Adipose tissue (tissue), 3 donors: ENCODE measurements around the gene ANO9. TPM values are rescaled to one million over a fixed set of nuclear protein-coding genes. Genes with fewer than 3 reads are reported as not detected.

Source experiments
- H3K27ac ChIP-seq: one replicate; pipeline ENCODE4 v1.5.1; 2013; ENCODE audit warnings: low read depth, low read length
- WGBS, 3 donors: extraction: QIAGEN DNeasy Blood & Tissue Kit; methylation state at CpG; one replicate each; pipeline ENCODE4 v1.1.7; 2013; 5-methylcytosine and 5-hydroxymethylcytosine counted together
- polyA plus RNA-seq, 3 donors: library from polyadenylated mRNA; stranded (reverse); fragments of 200-250 nt; gene quantifications; one replicate each; pipeline ENCODE4 v1.2.3, GENCODE V29; 2013
- donor health status: healthy with polysubstance abuse.
- donor health status: Bipolar disorder and iron deficiency.
- donor health status: healthy.

ANO9 gene
- polyA plus RNA-seq, 3 donors = 0.45 to 14.3 (median 2.7) TPM

- WGBS, 3 donors = 86 to 91% (median 87%) methylated on average over 14 of the region's 14 CpGs
- H3K27ac ChIP-seq = no peak overlapping the region
These were observed 58.4 kb downstream of the ANO9 start for GRCh38 chr11:383431-383830.

GRCh38 chr11:382081-382629 is 59.7 kb downstream of the ANO9 start:
- WGBS, 3 donors = 48 to 73% (median 58%) methylated on average over 11 of the region's 11 CpGs
- H3K27ac ChIP-seq = no peak overlapping the region

- no peak overlapping the region for H3K27ac ChIP-seq
- 74 to 77% (median 77%) methylated on average over 28 to 30 of the region's 35 CpGs for WGBS, 3 donors
These were observed 60.2 kb downstream of the ANO9 start for GRCh38 chr11:381501-382072.

- 91 to 94% (median 92%) methylated on average over 8 to 14 of the region's 14 CpGs for WGBS, 3 donors
- no peak overlapping the region for H3K27ac ChIP-seq
These were observed 60.8 kb downstream of the ANO9 start for GRCh38 chr11:380996-381395.

GRCh38 chr11:380491-380890 is 61.3 kb downstream of the ANO9 start:
- WGBS, 3 donors = 89 to 96% (median 92%) methylated on average over 23 of the region's 23 CpGs
- no peak overlapping the region for H3K27ac ChIP-seq

- 93 to 95% (median 93%) methylated on average over 35 of the region's 35 CpGs for WGBS, 3 donors
- H3K27ac ChIP-seq = no peak overlapping the region
These were observed 61.7 kb downstream of the ANO9 start for GRCh38 chr11:380095-380480.

- H3K27ac ChIP-seq = no peak overlapping the region
- WGBS, 3 donors = 88 to 93% (median 89%) methylated on average over 86 to 87 of the region's 87 CpGs
These were observed 62.4 kb downstream of the ANO9 start for GRCh38 chr11:379205-380094.

GRCh38 chr11:377883-378500 is 63.8 kb downstream of the ANO9 start:
- H3K27ac ChIP-seq = no peak overlapping the region
- WGBS, 3 donors = 72 to 86% (median 83%) methylated on average over 11 of the region's 11 CpGs

GRCh38 chr11:377174-377865 is 64.5 kb downstream of the ANO9 start:
- no peak overlapping the region for H3K27ac ChIP-seq
- 86 to 88% (median 88%) methylated on average over 36 to 44 of the region's 44 CpGs for WGBS, 3 donors

GRCh38 chr11:376531-377173 is 65.2 kb downstream of the ANO9 start:
- WGBS, 3 donors = 91 to 96% (median 96%) methylated on average over 42 to 70 of the region's 70 CpGs
- no peak overlapping the region for H3K27ac ChIP-seq

- 81 to 95% (median 93%) methylated on average over 40 to 41 of the region's 41 CpGs for WGBS, 3 donors
These were observed 66.5 kb downstream of the ANO9 start for GRCh38 chr11:375065-376025.

GRCh38 chr11:373716-374551 is 67.9 kb downstream of the ANO9 start:
- H3K27ac ChIP-seq = no peak overlapping the region
- 82 to 92% (median 86%) methylated on average over 23 of the region's 23 CpGs for WGBS, 3 donors

More at GRCh38 chr11:375065-376025, 66.5 kb downstream of the ANO9 start:
- H3K27ac ChIP-seq = no peak overlapping the region

- no peak overlapping the region for H3K27ac ChIP-seq
- 77 to 88% (median 83%) methylated on average over 36 to 41 of the region's 41 CpGs for WGBS, 3 donors
These were observed 68.7 kb downstream of the ANO9 start for GRCh38 chr11:372809-373715.

GRCh38 chr11:371716-372590 is 69.9 kb downstream of the ANO9 start:
- H3K27ac ChIP-seq = no peak overlapping the region
- WGBS, 3 donors = 80 to 86% (median 86%) methylated on average over 19 of the region's 19 CpGs
